ENCODE data around the gene SH3BP2. TPM values are rescaled to one million over a fixed set of nuclear protein-coding genes. Genes with fewer than 3 reads are reported as not detected.

The SH3BP2 gene
- total RNA-seq, 1 donor from 2014 or later, result 19.1 TPM

DNA sequence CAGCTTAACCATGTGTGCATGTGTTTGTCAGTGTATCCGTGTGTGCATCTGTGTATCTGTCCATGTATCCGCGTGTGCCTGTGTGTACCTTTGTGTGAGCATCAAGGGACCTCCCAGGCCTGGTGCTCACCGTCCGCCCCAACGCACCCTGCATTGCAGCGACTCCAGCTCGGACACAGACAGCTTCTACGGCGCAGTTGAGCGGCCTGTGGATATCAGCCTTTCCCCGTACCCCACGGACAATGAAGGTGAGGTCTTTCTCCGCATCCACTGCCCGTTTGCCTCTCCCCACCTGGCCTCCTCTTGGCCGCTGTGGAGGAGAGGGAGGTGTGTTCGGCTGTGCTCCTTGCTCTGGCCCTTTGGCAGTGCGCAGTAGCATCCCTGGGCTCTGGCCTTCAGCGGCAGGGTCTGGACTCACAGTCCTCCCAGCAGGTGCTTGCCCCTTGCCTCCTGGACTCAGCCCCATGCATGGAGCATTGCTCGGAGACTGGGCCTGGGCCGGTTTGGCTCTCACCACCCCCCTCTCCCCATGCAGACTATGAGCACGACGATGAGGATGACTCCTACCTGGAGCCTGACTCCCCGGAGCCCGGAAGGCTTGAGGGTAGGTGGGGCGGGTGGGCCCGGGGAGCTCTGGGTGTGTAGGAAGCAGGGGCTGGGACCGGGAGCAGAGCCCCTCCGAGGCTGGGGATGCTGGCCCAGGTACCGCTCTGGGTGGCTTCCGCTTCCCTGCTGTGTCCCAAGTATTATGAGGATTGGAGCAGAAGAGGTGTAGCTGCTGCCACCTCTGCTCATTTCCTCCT lies 34.4 kb downstream of the SH3BP2 start:
- intact Hi-C loops (cut with DNase I), result no loop called here
- DNase-seq (ENCODE audit: low spot score), result peak; percentile 67

DNA sequence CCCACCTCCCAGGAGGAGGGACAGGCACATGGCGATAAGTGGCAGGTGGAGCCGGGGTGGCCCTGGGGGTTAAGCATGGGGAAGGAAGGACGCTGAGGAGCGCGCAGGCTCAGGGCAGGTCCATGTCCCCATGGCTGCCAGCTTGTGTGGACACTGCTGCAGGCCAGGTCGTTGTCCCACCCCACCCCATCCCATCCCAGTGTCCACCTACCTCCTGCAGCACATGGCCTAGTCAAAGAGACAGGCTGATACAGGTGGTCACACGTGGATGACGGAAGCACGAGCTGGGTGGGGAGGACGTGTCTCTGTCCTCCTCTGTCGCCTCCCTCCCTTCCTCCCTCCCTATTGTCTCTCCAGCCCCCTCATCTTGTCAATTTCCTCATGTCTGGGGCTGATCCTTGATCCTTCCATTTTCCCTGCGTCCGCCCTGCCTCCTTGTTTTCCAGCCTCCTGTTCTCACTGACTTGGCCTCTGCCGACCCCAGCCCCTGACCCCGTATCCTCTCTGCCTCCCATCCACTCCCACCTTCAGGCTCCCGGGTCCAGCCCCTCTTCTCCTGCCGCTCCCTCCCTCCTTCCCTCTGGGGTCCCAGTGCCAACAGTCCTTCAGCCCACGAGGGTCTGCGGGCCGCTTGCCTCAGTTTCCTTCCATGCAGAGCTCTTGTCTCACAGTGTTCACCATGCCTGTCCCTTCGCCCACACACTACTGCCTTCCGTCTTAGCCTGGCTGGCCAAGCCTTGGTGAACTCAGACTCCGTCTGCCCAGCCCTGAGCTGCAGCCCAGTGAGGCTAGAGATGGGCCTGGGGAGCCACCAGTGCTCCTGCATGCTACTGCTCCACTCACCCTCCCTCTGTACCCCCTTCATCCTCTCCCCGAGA lies 35.2 kb downstream of the SH3BP2 start:
- DNase-seq (ENCODE audit: low spot score), result peak; percentile 61
- intact Hi-C loops (cut with DNase I), result no loop called here

DNA sequence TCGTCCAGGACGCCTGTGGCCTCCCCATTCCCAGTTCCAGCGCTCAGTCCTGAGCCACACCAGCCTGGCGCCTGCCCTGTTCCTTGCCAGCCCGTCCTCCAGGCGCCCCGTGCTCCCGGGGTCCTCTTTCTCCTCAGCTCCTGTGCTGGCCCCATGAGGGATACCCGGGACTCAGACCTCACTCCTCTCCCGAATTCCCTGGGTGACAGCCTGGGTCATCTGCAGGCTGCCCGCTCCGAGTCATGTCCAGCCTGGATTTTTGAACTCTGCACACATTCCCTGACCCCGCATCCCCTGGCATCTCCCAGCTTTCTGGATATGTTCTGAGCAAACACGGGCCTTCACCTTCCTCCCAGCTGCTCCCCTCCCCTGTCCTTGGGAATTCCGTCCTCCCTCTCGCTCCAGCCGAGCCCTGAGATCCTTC lies 35.9 kb downstream of the SH3BP2 start:
- DNase-seq (ENCODE audit: low spot score), result peak; percentile 58
- intact Hi-C loops (cut with DNase I), result no loop called here

DNA sequence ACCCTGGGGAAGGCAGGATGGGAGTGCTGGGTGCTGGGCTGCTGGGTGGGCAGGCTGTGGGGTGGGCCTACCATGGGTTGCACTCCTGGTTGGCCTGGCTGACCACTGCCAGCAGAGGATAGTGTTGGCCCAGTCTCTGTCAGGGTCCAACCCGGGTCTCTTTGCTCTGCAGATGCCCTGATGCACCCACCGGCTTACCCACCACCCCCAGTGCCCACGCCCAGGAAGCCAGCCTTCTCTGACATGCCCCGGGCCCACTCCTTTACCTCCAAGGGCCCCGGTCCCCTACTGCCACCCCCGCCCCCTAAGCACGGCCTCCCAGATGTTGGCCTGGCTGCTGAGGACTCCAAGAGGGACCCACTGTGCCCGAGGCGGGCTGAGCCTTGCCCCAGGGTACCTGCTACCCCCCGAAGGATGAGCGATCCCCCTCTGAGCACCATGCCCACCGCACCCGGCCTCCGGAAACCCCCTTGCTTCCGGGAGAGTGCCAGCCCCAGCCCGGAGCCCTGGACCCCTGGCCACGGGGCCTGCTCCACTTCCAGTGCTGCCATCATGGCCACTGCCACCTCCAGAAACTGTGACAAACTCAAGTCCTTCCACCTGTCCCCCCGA lies 36.5 kb downstream of the SH3BP2 start:
- intact Hi-C loops (cut with DNase I), result no loop called here
- peak; percentile 74 for DNase-seq (ENCODE audit: low spot score)

DNA sequence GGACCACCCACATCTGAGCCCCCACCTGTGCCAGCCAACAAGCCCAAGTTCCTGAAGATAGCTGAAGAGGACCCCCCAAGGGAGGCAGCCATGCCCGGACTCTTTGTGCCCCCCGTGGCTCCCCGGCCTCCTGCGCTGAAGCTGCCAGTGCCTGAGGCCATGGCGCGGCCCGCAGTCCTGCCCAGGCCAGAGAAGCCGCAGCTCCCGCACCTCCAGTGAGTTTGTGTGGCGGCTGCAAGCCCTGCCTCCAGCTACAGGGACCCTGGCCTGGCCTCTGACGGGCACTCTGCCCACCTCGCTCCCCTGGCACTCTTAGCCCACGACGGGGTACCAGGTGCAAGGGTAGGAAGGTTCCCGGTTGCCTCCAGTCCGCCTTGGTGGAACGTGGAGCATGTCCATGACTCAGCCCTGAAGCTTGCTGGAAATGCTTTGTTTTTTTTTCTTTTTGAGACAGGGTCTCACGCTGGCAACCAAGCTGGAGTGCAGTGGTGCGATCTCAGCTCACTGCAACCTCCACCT lies 37.1 kb downstream of the SH3BP2 start:
- intact Hi-C loops (cut with DNase I), result no loop called here
- peak; percentile 66 for DNase-seq (ENCODE audit: low spot score)

DNA sequence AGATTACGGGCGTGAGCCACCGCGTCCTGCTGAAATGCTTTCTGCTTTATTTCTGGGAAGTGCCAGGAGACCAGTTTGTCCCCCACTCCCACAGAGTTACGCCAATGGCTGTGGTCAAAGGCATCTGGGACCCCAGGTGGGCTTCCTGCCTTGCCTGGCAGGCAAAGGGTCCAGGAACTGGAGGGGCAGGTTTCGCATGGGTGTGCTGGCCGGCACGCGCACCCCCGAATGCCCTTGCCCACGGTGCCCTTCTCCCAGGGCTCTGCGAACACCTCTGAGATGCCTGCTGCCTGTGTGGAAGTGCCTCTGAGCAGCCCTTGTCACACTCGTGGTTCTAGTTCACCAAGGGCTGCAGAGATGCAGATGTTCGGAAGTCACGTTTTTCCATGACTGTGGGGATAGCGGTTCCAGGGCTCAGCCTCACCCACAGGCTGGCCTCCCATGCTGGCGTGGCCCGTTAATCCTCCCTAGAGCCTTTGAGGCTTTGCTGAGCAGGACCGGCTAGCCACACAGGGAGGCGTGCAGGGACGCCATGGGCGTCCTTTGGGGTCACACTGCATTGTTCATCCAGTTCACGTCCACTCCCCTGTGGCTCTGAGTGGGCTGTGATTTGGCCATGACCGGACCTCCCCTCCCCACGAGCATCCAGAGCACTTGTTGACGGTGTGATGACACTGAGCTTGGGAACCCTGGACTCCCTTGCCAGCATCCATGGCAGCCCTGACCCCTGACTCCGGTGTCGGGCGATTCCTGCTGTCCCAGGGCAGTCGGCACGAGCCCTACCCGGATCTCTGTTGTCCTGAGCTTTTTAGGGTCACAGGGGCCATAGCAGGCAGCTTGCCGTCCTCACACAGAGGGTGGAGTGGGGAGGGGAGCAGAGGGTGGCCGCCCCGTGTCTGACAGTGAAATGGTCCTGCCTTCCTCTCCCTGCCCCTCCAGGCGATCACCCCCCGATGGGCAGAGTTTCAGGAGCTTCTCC lies 38.0 kb downstream of the SH3BP2 start:
- peak; percentile 67 for DNase-seq (ENCODE audit: low spot score)
- intact Hi-C loops (cut with DNase I), result no loop called here

DNA sequence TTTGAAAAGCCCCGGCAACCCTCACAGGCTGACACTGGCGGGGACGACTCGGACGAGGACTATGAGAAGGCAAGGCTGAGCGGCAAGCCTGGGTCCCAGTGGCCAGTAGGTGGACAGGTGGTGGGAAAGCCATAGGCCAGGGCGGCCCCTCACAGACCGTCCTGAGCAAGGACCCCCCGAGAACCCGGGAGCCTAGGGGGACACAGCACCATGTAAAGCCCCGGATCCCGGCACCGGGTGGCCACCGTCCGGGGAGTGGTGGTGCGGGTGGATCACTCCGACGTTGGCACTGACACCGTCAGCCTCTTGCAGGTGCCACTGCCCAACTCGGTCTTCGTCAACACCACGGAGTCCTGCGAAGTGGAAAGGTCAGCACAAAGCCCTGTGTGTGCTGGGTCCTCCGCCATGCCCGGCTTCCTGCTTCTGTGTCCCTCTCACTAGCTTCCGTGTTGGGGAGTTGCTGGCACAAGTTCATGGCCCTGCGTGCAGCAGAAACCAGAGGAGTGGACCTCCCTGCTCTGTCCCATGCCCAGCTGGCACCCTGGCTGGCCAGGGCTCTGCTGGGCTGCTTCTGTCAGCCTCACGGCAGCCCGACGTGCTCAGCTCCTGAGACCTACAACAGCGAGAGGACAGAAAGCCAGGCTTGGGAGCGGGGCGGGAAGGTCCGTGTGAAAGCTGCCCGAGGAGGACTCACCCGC lies 38.9 kb downstream of the SH3BP2 start:
- no peak for DNase-seq (ENCODE audit: low spot score)
- intact Hi-C loops (cut with DNase I), result no loop called here

DNA sequence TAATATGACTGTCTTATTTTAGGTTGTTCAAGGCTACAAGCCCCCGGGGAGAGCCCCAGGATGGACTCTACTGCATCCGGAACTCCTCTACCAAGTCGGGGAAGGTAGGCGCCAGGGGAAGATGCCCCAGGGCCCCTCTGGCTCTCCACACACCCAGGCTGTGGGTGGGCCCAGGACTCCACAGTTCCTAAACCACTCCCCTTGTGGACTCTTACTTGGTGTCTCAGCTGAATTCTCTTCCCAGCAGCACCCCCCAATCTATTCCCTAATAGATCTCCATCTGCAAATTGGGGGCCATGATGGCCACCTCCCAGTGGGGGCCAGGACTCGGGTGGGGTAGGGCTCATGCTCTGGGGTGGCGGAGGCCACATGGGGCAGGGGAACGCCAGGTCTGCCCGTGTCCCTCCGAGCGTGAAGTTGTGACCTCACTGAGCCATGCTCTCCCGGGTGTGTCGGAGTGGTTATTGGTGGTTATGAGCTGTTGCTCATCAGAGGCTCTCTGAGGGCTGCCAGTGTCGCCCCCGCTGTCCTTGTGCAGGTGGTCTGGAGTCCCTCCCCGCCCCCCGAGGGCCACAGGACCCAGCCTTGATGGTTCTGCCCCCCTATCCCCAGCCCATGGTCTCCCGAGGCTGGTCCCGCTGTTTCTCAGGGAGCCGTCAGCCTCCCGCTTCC lies 39.6 kb downstream of the SH3BP2 start:
- no peak for DNase-seq (ENCODE audit: low spot score)
- intact Hi-C loops (cut with DNase I), result no loop called here

DNA sequence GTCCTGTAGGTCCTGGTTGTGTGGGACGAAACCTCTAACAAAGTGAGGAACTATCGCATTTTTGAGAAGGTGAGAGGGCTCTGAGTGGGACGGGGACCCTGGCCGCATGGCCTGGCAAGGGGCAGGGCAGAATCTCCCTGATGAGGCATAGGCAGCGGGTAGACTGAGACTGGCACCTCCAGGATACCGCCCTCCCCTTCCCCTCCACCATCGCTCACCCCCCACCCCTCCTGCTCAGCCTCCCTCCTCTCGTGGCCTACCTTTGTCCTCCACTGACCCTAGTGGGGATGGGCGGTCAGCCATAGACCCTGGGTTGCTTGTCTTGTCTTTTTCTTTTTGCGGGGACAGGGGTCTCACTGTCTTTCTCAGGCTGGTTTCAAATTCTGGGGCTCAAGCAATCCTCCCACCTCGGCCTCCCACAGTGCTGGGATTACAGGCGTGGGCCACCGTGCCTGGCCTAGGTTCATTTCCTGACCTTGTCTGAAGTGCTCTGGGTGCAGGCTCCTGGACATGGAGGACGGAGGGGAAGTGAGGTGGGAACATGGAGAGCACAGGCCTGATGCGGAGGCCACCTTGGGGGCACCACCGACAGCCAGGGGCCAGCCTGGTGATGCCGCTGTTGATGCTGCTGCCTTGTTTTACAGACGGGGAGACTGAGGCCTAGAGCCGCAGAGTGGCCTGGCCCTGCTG lies 40.2 kb downstream of the SH3BP2 start:
- intact Hi-C loops (cut with DNase I), result no loop called here
- no peak for DNase-seq (ENCODE audit: low spot score)

DNA sequence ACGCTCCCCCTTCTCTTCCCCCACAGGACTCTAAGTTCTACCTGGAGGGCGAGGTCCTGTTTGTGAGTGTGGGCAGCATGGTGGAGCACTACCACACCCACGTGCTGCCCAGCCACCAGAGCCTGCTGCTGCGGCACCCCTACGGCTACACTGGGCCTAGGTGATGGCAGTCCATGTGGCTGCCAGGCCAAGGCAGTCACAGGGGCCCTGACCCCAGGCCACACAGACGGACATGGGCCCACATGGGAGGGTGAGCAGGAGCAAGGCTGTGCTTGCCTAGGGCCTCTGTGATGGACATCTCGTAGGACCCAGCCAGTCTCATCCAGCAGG lies 40.8 kb downstream of the SH3BP2 start:
- no peak for DNase-seq (ENCODE audit: low spot score)
- intact Hi-C loops (cut with DNase I), result no loop called here

DNA sequence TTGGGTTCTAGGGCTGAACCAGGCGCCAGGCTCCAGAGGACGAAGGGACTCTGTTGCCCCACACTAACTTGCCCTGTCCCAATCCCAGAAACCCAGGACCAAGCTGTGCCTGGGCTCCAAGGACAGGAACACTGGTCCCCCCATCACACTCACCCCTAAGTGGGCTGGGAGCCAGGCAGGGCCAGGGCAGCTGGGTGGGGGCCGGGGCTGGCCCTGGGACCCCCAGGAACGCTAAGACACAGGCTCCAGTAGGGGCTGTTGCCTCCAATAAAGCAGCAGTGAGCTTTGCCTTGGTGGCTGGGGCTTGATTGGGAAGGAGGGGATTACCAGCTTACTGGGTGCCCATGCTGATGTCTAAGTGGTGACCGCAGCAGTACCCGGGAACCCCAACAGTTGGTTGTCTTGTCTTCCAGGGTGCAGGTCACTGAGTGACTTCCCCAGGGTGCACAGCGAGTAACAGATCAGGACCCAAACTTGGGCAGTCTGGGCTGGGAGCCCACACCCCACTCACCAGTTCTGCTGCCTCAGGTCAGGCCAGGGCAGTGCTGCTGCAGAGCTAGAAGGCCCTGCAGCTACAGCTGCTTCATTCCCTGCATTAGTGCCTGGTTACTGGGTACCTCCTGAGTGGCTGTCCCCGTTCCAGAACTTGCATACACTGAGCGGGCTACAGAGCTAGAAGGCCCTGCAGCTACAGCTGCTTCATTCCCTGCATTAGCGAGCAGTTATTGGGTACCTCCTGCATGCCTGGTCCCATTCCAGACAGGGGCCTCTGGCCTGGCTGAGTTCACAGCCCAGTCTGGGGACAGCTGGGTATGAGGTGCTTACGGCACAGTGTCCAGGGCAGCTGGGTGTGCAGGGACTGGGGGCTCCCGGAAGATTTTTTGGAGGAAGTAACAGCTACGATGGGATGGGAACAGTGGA lies 41.4 kb downstream of the SH3BP2 start:
- no peak for DNase-seq (ENCODE audit: low spot score)

DNA sequence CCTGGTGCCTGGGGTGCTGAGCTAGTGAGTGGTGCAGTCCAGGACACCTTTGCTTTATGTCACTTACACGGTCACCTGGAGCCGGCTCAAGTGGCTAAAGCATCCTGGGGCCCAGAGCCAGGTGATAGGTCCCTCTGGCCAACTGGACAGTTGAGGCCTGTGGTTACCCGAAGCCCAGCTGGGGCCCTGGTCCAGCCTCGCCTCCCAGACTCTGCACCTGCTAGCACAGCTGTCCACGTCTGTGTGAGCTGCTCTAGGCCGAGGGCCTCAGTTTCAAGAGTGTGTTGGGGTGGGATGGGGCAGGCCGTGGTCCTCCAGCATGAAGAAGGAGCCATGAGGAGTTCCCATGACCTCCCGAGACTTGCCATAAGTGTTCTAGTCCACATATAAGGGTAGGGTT lies 43.1 kb downstream of the SH3BP2 start:
- DNase-seq (ENCODE audit: low spot score), result no peak
- intact Hi-C loops (cut with DNase I), result no loop called here

More for the DNA sequence above, 41.4 kb downstream of the SH3BP2 start:
- intact Hi-C loops (cut with DNase I), result no loop called here

DNA sequence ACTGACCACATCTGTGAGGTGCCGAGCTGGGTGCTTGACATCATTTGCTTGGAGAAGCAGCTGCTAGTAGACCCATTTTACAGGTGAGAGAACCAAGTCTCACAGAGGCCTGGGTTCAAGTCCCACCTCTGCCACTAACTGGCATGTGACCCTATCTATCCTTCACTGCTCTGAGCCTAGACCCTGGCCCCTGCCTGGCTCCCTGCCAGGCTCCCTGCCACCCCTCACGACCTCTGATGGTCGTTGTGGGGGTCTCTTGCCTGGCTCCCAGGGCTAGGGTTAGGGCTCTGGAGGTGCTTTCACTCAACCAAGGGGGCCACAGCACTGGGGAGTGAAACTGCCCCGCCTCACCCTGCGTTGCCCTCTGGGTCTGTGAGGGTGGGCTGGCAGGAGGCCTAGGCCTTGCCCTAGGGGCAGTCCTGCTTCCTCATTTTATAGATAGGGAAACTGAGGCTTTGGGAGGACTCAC lies 43.5 kb downstream of the SH3BP2 start:
- DNase-seq (ENCODE audit: low spot score), result no peak
- intact Hi-C loops (cut with DNase I), result no loop called here

DNA sequence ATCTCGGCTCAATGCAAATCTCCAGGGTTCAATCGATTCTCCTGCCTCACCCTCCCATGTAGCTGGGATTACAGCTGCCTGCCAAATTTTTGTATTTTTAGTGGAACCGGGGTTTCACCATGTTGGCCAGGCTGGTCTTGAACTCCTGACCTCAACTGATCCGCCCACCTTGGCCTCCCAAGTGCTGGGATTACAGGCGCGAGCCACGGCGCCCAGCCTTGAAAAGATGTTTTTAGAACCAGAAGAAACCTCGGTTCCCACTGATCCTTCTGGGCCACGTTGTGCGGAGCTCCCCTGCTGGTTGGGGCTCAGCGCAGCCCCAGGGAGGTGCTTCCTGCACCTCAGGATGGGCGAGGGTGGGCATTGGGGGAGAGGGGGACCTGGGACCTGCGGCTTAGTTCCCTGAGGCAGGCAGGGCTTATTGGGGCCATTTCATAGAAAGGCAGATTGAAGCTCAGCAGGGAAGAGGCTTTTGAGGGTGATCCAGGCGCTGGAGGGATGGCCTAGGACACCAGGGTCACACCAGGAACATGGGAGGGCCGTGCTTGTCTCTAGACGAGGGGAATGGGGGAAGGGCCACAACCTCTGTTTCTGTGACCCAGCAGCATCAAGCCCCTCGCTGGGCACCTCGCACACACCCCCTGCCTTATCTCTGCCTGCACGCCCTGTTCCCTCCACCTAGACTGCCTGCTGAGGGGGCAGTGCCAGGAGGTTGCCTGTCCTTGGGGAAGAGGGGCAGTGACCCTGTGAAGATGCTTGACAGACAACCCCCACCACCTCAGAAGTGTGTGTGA lies 44.4 kb downstream of the SH3BP2 start:
- intact Hi-C loops (cut with DNase I), result no loop called here
- no peak for DNase-seq (ENCODE audit: low spot score)

DNA sequence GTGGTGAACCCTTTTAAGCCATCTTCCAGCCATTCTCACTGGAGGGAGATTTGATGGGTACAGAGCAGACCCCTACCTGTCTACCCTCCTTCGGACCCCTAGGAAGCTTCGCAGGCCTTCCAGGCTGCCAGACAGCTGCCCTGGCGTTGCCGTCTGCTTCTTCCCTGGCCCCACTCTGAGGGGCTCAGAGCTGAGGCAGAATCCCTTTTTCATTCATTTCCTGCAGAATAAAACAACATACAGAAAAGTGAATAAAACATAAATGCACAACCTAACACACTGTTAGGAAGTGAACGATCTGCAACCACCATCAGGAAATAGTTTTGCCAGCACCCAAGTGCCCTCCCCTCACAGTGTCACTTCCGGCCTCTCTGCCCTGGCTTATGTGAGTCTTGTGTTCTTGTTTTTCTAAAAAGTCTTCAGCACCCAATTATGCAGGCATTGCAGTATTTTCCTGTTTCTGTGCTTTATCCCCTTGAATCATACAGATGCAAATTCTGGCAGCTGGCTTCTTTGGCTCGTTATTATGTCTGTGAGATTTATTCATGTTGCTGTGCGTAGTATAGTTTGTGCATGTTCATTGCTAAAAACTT lies 45.1 kb downstream of the SH3BP2 start:
- no peak for DNase-seq (ENCODE audit: low spot score)
- intact Hi-C loops (cut with DNase I), result no loop called here
